Nucleus accumbens (tissue), 56 donors: ENCODE measurements around the gene PTPRN.
"Not testable (repeated sequence)": the region's sequence is repeated elsewhere in the genome, so short reads cannot be mapped to it uniquely, and the experiment has no call there.

Experiments
- DNase-seq, 56 donors: peaks; one replicate each; lab custom pipeline; 2025; lab: John Stamatoyannopoulos, UW

The PTPRN gene

DNA sequence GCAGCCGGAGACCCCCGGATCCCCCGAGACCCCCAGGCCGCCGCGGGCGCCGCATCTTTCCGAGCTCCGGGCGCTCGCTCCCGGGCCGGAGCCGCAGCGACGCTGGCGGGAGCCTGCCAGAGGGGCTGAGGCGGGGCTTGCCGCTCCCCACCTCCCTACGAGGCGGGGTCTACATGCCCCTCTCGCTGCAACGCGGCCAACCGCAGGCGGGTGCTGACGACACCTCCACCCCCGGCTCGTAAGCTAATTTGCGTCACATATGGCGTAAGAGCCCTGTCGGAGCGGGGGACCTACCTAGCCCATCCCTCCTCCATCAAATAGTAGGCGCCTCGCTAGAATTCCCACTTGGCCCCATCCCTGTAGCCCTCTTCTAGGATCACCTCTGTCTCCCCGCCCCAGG, at the start of gene PTPRN:
Gene PTPRN, minus strand, starts transcription at position 124 of the 400 bp plus-strand sequence. Its CDS starts 69 bp downstream, at position 55.
- peak in 39 of 56 donors; percentile 17 to 89 (median 60) for DNase-seq

DNA sequence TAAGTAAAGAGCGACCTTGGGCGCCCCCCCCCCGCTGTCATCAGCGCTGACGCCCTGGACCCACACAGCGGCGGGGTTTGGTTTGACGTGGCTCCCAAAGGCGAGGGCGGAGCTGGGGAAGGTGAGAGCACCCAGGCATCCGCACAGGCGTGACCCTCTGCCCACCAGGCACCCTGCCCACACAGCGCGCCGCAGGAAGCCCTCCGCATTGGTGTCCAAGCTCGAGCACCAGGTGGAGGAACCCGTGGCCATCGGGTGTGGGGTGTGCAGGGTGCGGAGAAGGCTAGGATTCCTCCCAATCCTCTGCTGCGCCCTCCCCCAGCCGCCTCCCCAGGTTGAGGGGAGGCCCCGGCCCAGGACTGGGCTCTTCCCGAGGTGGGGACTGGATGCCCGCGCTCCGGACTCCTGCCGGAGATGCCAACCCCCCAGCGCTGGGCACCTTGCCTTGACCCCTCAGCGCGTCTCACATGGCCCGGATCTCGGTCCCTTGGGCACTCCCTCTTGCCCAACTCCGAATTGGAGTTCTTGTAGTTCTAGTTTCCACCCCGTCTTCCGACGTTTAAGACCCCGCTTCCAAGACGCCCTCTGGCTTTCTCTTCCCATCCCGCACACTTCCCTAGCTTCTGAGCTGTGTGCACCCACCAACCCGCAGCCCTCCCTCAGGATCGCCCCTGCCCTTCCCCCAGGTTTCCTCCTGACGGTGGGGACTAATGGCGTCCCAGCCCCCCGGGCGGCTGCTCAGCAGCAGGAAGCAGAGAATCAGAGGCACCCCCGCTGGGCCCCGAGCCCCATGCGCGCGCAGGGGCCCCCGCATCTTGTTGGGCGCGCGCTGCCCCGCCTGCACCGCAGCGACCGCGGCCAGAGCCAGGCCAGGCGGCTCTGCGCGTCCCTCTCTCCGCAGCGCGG, 49.2 kb upstream of the PTPRN start:
- DNase-seq = peak in 3 of 56 donors; percentile 9 to 40 (median 16)

DNA sequence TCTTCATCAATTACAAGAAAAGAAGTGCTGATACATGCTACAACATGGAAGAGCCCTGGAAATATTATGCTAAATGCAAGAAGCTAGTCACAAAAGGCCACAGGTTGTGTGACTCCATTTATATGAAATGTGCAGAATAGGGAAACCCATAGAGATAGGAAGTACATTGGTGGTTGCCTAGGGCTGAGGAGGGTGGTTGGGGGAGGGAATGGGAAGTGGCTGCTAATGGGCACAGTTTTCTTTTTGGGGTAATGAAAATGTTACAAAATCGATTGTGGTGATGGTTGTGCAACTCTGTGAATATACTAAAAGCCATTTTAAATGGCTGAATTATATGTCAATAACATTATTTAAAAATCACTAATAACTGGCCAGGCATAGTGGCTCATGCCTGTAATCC, 47.6 kb upstream of the PTPRN start:
- DNase-seq = no peak

DNA sequence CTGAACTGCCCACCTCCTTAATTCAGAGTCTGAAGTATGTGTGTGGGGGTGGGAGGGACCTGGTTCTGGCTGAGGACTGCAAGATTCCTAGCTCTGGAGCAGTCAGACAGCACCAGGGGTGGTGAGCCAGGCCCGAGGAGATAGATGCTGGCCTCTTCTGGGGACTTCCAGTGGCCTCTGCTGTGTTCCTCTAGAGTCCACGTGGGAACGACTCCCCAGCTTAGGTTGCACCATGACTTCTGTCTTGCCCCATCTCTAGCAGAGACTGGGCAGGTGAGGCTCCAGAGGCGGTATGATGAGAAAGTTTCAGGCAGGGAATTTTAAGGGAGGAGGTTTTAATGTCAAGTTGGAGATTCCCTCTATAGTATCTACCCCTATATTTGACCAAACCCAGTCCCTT, 45.4 kb upstream of the PTPRN start:
- DNase-seq = no peak

DNA sequence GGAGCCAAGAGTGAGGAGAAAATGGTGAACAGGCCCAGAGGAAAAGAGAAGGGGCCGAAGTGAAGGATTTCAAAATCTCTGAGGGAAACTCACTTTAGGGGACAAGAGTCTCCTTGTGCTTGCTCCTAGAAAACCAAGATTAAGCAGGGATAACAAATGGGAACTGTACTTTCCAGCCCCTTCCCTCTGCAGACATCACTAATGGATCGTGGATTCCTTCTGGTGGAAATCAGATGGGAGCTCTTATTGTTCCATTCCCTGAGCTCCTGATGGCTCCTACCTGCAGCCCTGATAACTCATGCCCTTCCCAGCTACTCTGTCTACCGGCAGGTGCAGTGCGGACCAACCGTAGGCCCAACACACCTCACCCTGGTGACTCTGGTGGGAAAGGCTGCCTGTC, 43.9 kb upstream of the PTPRN start:
- no peak for DNase-seq

DNA sequence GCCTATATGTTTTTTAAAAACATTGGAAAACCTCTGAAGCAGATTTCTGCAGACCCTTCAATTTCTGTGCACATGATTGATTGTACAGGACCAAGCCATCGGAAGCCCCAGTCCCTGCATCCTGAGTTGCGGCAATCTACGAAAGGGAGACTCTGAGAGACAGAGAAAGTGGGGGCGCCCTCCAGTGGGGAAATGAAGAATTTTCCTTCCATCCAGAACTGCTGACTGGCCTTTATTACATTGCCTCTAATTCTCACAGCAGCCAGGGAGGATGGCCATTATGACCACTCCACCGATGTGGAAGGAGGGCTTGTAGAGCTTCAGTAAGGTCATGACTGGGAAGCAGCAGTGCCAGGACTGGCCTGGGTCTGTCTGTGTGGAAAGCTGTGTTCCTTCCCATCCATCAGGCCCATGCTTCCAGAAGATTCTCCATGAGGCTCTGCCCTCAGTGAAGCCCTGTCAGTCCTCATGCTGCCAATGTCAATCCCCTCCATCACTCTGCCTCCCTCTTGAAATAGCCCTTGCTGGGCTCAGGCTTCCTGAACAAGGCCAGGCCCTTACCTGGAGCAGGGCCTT, 43.3 kb upstream of the PTPRN start:
- peak in 36 of 56 donors; percentile 4 to 86 (median 38) for DNase-seq

DNA sequence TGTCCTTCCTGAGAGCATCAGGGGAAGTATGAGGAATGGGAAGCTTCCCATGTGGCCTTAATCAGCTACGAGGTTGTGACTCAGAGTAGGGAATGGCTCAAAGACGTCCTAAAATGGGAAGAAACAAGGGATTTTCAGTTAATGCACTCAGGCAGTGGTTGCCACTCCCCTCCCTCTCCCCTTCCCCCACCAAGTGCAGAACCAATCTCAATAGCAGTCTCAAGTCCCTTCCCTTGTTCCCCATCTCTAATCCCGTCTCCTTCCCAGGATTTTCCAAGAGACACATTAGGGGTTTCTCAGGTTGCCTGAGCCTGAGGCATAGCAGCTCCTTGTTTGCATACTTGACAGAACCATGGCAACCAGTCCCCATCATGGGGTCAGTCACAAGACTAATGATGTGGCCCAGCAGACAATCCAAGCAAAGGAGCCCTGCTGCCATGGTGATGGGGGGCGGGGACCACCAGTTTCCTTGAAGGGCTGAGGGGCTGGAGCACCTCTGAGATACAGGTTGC, 41.6 kb upstream of the PTPRN start:
- peak in 1 of 56 donors; percentile 2 for DNase-seq

DNA sequence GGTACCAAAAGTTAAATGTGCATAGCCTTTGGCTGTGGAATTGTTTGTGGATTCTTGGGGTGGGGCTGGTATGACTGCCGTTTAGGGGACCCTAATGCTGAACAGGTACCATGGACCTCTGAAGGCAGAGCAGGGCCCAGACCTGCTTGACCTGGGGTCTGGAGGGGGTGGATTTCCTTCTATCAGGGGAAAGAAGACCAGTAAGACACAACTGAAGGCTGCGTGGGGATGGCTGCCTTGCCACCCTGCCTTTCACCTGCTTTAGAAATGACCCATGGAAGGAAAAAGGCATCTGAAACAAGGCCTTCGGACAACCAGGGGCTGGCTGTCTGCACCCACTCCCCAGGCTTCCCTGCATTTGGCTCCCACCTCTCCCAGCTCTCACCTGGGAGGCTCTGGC, 41.0 kb upstream of the PTPRN start:
- no peak for DNase-seq

DNA sequence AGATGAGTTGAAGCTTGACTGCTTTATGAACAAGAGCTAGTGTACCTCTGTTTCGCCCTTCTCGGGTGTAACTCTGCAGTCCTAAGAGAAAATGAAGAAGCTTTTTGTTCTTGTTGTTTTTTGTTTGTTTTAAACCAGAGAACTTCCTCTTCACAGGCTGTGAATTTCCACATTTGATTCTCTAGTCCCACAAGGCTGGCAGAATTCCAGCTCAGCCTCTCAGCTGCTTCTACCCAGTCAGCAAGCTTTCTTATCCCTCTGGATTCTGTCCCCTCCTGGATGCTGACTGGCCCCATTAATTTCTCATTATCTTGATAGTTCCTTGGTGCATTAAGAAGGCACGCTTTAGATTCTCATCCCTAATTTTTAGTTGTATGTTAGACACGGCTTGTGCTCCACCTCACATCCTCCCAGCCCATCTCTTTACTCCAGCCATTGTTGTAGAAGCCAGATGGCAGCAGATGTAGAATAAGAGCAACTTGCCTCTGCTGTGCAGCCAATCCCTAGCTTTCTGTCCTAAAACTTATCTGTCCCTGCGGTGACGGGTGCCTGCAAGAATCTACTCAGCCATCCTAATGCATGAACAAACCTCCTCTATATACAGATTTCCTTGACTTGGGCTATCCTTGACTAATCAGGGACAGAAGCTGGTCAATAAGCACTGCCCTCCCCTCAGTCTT, 35.7 kb upstream of the PTPRN start:
- DNase-seq = peak in 18 of 56 donors; percentile 7 to 60 (median 26)

DNA sequence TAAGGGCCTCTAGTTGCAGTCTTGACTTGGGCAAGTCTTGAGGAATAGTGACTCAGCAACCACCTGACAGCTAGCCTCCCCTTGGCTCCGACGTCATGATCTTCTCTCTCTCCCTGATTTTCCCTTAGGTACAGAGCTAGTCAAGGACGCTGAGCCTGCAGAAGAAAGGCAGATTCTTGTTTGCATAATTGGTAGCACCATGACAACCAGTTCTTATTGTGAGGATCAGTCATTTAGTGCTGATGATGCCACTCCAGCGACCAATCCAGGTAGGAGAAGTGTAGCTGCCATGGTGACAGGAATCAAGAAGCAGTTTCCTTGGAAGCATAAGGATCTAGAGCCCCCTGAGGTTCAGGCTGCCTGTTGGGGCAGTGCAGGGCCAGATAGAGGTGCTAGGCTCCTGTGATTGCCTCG, 26.2 kb upstream of the PTPRN start:
- peak in 30 of 56 donors; percentile 14 to 87 (median 45) for DNase-seq

DNA sequence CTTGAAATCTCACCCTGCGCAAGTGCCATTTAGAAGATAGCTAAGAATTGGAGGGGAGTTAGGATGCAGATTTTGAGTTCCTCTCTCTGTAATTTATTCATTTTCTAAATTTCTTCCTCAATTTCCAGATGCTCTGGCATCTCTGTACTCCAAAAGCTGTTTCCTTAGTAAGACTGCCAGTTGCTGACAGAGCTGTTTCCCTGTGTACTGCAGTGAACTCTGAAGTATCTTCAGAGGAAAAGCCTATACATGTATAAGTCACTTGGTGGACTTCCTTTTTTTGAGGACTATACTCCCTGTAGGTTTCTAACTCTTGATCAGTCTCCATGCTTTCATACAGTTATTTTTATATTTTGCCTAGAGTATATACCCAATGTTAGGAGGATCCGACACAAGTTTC, 24.9 kb upstream of the PTPRN start:
- DNase-seq = no peak

DNA sequence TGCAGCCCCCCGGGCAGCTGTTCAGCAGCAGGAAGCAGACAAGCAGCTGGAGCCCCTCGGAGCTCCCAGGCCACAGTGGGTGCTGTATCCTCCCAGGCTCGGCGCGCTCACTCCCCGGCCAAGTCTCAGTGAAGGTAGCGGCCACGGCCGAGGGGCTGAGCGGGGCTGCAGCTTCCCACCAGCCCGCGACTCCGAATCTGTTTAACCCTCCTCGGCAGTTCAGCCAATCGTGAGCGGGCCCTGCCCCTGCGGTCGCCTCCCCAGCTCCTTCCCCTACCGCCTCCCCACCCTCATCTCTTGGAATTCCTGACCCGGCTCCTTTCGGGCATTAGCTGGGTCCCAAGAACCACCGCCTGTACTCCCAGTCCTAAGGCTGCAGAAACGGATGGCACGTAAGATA, 23.3 kb upstream of the PTPRN start, which contains the start of gene RESP18:
Gene RESP18, minus strand, starts transcription at position 203 of the 400 bp plus-strand sequence.
- peak in 9 of 56 donors; percentile 2 to 43 (median 18) for DNase-seq

DNA sequence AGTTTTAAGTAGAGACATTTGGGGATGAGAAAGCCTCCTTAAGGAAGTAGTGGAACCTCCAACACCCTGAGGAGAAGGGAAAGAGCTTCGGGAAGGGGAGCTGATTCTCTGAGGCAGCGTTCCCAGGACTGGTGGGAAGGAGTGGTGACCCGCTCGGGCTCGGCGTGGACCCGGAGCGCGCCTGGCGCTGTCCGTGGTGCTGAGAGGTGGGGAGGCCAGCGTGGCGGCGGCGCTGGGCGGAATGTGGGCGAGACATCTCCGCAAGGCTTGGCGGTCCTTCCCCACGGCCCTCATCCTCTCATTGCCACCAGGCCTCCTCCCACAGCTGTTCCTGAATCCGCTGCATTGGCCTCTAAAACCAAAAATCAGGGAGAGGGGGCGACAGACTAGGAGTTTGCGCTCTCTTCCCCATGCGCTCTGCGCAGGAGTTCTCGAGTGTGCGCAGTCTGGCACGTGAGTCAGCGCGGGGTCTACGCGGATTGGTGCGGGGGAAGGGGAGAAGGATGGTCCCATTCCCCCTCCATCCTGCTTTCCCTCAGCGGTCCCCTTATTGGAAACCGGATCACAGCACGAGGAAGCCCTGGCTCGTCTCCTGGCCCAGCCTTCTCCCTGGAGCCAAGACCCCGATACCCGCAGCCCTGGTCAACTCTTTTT, 22.5 kb upstream of the PTPRN start:
- DNase-seq = peak in 23 of 56 donors; percentile 4 to 72 (median 40)

DNA sequence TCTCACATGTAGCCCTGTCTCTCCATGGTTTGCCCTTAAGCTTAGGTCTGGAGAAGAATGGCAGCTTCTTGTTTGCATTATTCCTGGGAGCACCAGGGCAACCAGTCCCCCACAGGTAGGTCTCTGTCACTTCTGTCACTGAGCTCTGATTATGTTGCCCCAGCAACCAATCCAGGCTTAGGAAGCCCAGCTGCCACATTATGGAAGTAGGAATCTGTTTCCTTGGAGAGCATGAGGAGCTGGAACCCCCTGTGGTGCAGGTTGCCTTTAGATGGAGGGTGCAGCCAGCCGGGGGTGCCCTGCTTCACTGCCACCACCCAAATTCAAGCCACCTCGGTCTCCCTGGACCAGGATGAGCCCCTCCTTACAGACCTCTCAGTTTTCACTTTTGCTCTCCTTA, 18.5 kb upstream of the PTPRN start:
- DNase-seq = peak in 21 of 56 donors; percentile 6 to 56 (median 26)

DNA sequence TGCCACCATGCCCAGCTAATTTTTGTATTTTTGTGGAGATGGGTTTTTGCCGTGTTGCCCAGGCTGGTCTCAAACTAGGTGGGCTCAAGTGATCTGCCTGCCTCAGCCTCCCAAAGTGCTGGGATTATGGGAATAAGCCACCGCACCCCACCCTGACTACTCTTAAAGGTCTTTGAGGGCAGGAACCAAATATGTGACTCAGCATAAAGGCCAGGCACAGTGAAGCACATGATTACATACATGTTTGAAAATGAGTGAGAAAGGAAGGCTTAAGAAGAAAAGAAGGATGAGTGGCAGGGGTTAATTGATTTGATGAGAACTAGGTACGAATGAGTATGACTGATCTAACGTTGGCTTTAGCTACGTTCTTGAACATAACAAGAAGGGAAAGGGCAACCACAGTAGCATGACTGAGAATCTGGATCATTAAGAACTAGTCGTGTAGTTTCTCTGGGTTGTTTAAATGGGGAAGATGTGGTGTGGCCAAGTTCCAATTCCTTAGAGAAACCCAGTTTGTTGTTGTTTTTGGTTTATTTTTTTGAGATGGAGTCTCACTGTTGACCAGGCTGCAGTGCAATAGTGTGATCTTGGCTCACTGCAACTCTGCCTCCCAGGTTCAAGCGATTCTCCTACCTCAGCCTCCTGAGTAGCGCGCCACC, 16.6 kb upstream of the PTPRN start:
- no peak for DNase-seq

DNA sequence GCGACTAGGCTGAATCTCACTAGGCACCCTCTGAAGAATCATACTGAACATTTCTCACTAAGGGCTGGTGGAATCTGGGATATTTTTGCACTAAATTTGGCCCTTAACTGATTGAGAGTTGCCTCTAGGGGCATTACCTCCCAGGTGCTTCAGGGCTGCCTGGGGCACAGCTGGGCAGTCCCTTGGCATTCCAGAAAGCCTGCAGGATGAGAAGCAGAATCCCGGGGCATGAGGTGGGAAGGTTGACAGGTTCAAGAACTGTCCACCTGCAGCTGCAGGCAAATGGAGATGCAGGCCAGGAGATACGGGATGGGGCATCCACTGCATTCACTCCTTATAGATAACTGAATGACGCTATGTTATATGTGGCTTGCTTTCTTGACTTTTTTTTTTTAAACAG, 15.9 kb upstream of the PTPRN start:
- DNase-seq = no peak

DNA sequence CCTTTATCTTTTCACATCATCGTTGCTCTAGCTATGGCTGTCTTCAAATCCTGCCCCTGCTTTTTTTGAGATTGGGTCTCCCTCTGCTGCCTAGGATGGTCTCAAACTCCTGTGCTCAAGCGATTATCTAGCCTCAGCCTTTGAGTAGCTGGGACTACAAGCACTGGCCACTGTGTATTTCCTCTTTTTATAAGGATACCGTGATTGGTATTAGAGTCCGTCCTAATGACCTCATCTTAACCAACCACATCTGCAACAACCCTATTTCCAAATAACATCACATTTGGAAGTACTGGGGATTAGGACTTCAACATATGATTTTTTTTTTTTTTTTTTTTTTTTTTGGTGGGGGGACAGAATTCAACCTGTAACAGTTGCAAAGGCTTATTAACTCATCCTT, 14.2 kb upstream of the PTPRN start:
- no peak for DNase-seq

DNA sequence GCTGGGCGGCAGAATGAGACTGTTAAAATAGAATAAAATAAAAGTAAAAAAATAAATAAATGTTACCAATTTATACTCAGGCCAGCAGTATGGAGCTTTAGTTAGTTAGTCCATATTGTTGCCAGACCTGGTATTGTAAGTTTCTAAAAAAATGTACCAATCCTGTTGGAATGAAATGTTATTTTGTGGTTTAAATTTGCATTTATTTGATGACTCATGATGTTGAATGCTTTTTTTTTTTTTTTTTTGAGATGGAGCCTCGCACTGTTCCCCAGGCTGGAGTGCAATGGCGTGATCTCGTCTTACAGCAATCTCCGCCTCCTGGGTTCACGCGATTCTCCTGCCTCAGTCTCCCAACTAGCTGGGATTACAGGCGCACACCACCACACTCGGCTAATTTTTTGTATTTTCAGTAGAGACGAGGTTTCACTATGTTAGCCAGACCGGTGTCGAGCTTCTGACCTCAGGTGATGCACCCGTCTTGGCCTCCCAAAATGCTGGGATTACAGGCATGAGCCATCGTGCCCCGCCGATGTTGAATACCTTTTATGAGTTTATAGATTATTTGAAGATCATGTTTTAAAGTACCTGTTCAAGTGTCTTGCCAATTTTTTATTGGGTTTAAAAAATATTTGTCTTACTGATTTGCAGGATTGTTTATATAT, 5.7 kb upstream of the PTPRN start:
- no peak for DNase-seq

DNA sequence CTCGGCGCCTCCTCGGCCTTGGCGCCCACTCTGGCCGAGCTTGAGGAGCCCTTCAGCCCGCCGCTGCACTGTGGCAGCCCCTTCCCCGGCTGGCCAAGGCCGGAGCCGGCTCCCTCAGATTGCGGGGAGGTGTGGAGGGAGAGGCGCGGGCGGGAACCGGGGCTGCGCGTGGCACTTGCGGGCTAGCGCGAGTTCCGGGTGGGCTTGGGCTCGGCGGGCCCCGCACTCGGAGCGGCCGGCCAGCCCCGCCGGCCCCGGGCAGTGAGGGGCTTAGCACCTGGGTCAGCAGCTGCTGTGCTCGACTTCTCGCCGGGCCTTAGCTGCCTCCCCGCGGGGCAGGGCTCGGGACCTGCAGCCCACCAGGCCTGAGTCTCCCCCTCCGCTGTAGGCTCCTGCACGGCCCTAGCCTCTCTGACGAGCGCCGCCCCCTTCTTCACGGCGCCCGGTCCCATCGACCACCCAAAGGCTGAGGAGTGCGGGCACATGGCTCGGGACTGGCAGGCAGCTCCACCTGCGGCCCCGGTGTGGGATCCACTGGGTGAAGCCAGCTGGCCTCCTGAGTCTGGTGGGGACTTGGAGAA, 3.6 kb upstream of the PTPRN start:
- not testable (repeated sequence) for DNase-seq
